HepG2 (cell line): ENCODE measurements around the gene DNAH9. TPM values are rescaled to one million over a fixed set of nuclear protein-coding genes. Genes with fewer than 3 reads are reported as not detected.

Source experiments
- ATAC-seq: fragments of 200-7000 bp; cut with Tn5 transposase; 3 replicates; pipeline ENCODE4 v1.9.1; 2020; ENCODE audit warnings: mild to moderate bottlenecking, moderate library complexity
- BruUV-seq: library from RNA; stranded (reverse); fragments of 400-500 nt; replicated peaks from 2 replicates; lab custom pipeline; 2021; lab: Mats Ljungman, UMichigan
- CTCF ChIA-PET: fragments of 300-600 bp; formaldehyde crosslinking; extraction: SDS; loops from one replicate; lab custom pipeline; 2021; ENCODE audit warnings: low total read pairs, inconsistent platforms, low intra/inter-chr PET ratio; lab: Yijun Ruan, JAX
- POLR2A ChIA-PET: fragments of 350-600 bp; sonication (Branson Sonifier 250); formaldehyde crosslinking; loops from one replicate; lab custom pipeline; 2020; ENCODE audit warnings: antibody characterized with exemption, inconsistent platforms; lab: Yijun Ruan, JAX
- DNase-seq: peaks from one replicate; pipeline ENCODE4 v3.0.0-alpha.2; 2015; ENCODE audit warnings: low spot score
- FAIRE-seq: peaks from 3 replicates; lab custom pipeline; 2011; peaks lifted over from hg19 to GRCh38; lab: Jason Lieb, UNC
- H2AFZ ChIP-seq: one replicate; pipeline ENCODE4 v1.6.1; 2011; ENCODE audit warnings: low read length, inconsistent platforms
- H3K27ac ChIP-seq: fragments of 300-600 bp; 3 replicates; pipeline ENCODE4 v1.8.0; 2011; ENCODE audit warnings: mixed run types, mild to moderate bottlenecking, mixed read lengths, low read length, inconsistent platforms; ENCODE audit not compliant: insufficient read depth; ENCODE audit errors: extremely low read length
- H3K27me3 ChIP-seq, 2 experiments: fragments of 200-600 bp in 1 of 2; 2 replicates in 1 of 2; 3 replicates in 1 of 2; pipeline versions ENCODE4 v1.6.0 to v1.8.0; 2011; ENCODE audit warnings: low read length in 2 of 2, mild to moderate bottlenecking in 2 of 2, moderate library complexity in 2 of 2, inconsistent platforms in 1 of 2; ENCODE audit not compliant: insufficient read depth in 2 of 2, control insufficient read depth in 1 of 2
- H3K36me3 ChIP-seq, 2 experiments: fragments of 200-600 bp in 1 of 2; replicated peaks in 1 of 2; 2 replicates in 1 of 2; 3 replicates in 1 of 2; pipeline versions ENCODE4 v1.5.1 to v1.8.0; 2011; ENCODE audit warnings: low read length in 2 of 2, inconsistent platforms in 1 of 2; ENCODE audit not compliant: insufficient read depth in 2 of 2, control insufficient read depth in 1 of 2
- H3K4me1 ChIP-seq: 2 replicates; pipeline ENCODE4 v1.5.1; 2012; ENCODE audit warnings: low read length, inconsistent platforms; ENCODE audit not compliant: insufficient read depth
- H3K4me2 ChIP-seq: 2 replicates; pipeline ENCODE4 v1.6.0; 2011; ENCODE audit warnings: low read depth, low read length, inconsistent platforms
- H3K4me3 ChIP-seq, 3 experiments: fragments of 200-600 bp in 1 of 3; sonication (generic), shearing (Covaris generic) in 1 of 3; replicated peaks in 1 of 3; 2 replicates each; pipeline ENCODE4 v1.5.1; 2011 to 2016; ENCODE audit warnings: low read length in 3 of 3, inconsistent platforms in 2 of 3, low read depth in 2 of 3, mild to moderate bottlenecking in 2 of 3, control low read depth in 1 of 3, mixed read lengths in 1 of 3; ENCODE audit not compliant: insufficient read depth in 1 of 3
- H3K79me2 ChIP-seq: one replicate; pipeline ENCODE4 v1.6.1; 2011; ENCODE audit warnings: low read length, inconsistent platforms; ENCODE audit not compliant: insufficient read depth
- H3K9ac ChIP-seq: 2 replicates; pipeline ENCODE4 v1.6.0; 2011; ENCODE audit warnings: mild to moderate bottlenecking, low read depth, low read length, inconsistent platforms; ENCODE audit not compliant: insufficient read depth
- H3K9me3 ChIP-seq: 2 replicates; pipeline ENCODE4 v1.5.1; 2012; ENCODE audit warnings: mild to moderate bottlenecking, low read length
- H4K20me1 ChIP-seq: 2 replicates; pipeline ENCODE4 v1.6.0; 2011; ENCODE audit warnings: inconsistent platforms, mild to moderate bottlenecking, low read length, moderate library complexity; ENCODE audit not compliant: insufficient read depth
- AGO1 ChIP-seq: fragments of 200-400 bp; formaldehyde crosslinking; IDR thresholded peaks from 2 replicates; pipeline ENCODE4 v1.6.1; 2017; ENCODE audit warnings: mild to moderate bottlenecking, low read depth, low read length, moderate library complexity; ENCODE audit not compliant: poor library complexity, severe bottlenecking
- FOSL2 ChIP-seq: sonication (generic); formaldehyde crosslinking; IDR thresholded peaks from 2 replicates; pipeline ENCODE4 v1.4.0; 2020; ENCODE audit warnings: missing genetic modification reagents
- GFI1 ChIP-seq: sonication (generic); formaldehyde crosslinking; IDR thresholded peaks from 2 replicates; pipeline ENCODE4 v1.5.0; 2020; ENCODE audit warnings: missing genetic modification reagents, mild to moderate bottlenecking, borderline replicate concordance
- GMEB2 ChIP-seq: IDR thresholded peaks from 2 replicates; pipeline ENCODE4 v1.6.1; 2016; ENCODE audit warnings: missing biosample characterization, missing genetic modification reagents, low read depth
- HNF4A ChIP-seq: sonication (generic); formaldehyde crosslinking; IDR thresholded peaks from 2 replicates; pipeline ENCODE4 v1.4.0; 2020; ENCODE audit warnings: missing genetic modification reagents
- IKZF4 ChIP-seq: sonication (generic); formaldehyde crosslinking; IDR thresholded peaks from 2 replicates; pipeline ENCODE4 v1.5.1; 2020; ENCODE audit warnings: borderline replicate concordance, mild to moderate bottlenecking, low read depth, missing genetic modification reagents; ENCODE audit errors: not compliant biosample characterization
- KDM6A ChIP-seq: IDR thresholded peaks from 2 replicates; pipeline ENCODE4 v1.6.1; 2016; ENCODE audit warnings: low read depth
- MAFF ChIP-seq: IDR thresholded peaks from 2 replicates; pipeline ENCODE4 v1.6.1; 2011; ENCODE audit warnings: low read depth, low read length, improper control_type of control experiment
- MAFK ChIP-seq, 2 experiments: IDR thresholded peaks in 1 of 2; conservative IDR thresholded peaks in 1 of 2; 2 replicates each; pipeline ENCODE4 v1.6.1; 2011; ENCODE audit warnings: improper control_type of control experiment in 2 of 2, low read length in 2 of 2
- MTA3 ChIP-seq: sonication (generic); formaldehyde crosslinking; IDR thresholded peaks from 2 replicates; pipeline ENCODE4 v1.4.0; 2020; ENCODE audit warnings: missing genetic modification reagents
- MYNN ChIP-seq: sonication (generic); formaldehyde crosslinking; IDR thresholded peaks from 2 replicates; pipeline ENCODE4 v1.4.0; 2020; ENCODE audit warnings: mild to moderate bottlenecking, low read depth, missing genetic modification reagents
- POLR2A ChIP-seq, 2 experiments: IDR thresholded peaks; 2 replicates each; pipeline ENCODE4 v1.6.1; 2011; ENCODE audit warnings: low read depth in 2 of 2, low read length in 2 of 2, mild to moderate bottlenecking in 1 of 2, moderate library complexity in 1 of 2; ENCODE audit not compliant: insufficient read depth in 1 of 2
- TARDBP ChIP-seq: sonication (generic); formaldehyde crosslinking; IDR thresholded peaks from 2 replicates; pipeline ENCODE4 v1.8.0; 2022; ENCODE audit warnings: mild to moderate bottlenecking, missing genetic modification reagents
- TCF7 ChIP-seq: sonication (generic); IDR thresholded peaks from 2 replicates; pipeline ENCODE4 v1.6.1; 2016; ENCODE audit warnings: antibody characterized with exemption, low read depth
- XRCC5 ChIP-seq: fragments of 200-400 bp; formaldehyde crosslinking; optimal IDR thresholded peaks from 2 replicates; pipeline ENCODE3; 2017; ENCODE audit warnings: mild to moderate bottlenecking, low read length
- ZNF282 ChIP-seq: fragments of 450-650 bp; IDR thresholded peaks from 2 replicates; pipeline ENCODE4 v1.6.1; 2018; ENCODE audit not compliant: partially characterized antibody
- ZNF431 ChIP-seq: sonication (generic); formaldehyde crosslinking; IDR thresholded peaks from 2 replicates; pipeline ENCODE4 v1.9.0; 2022; ENCODE audit warnings: missing genetic modification reagents, low read depth, mild to moderate bottlenecking, borderline replicate concordance
- ZNF75D ChIP-seq: sonication (generic); formaldehyde crosslinking; IDR thresholded peaks from 2 replicates; pipeline ENCODE4 v1.8.1; 2023; ENCODE audit warnings: missing genetic modification reagents, mild to moderate bottlenecking, borderline replicate concordance
- WGBS: methylation state at CpG from one replicate; pipeline ENCODE4 v1.1.6; 2017; ENCODE audit warnings: low lambda C conversion rate; 5-methylcytosine and 5-hydroxymethylcytosine counted together
- in situ Hi-C: cut with HindIII; loops from 2 replicates; pipeline ENCODE4 v1.10.0; 2017; ENCODE audit warnings: low pct_unique_long_range_greater_than_20kb; ENCODE audit not compliant: extremely low pct_ligation_motif_present
- intact Hi-C: fragments of 100-400 bp; cut with micrococcal nuclease; formaldehyde crosslinking; loops from one replicate; pipeline ENCODE4 v1.10.0; 2022; ENCODE audit not compliant: unreplicated experiment
- polyA plus RNA-seq, 8 experiments: library from polyadenylated mRNA; depleted of rRNA in 3 of 8; stranded (reverse) in 7 of 8; unstranded in 1 of 8; fragments of >200 nt; fragmentation: Illumina TruSeq in 4 of 8; extraction: Trizol in 4 of 8; gene quantifications; 2 replicates each; pipeline versions ENCODE4 v1.2.1 to v1.2.3, GENCODE V29; 2011 to 2016; ENCODE audit warnings: low read depth in 4 of 8, missing spikeins in 1 of 8, mixed read lengths in 1 of 8; ENCODE audit not compliant: insufficient read depth in 1 of 8
- total RNA-seq, 5 experiments: library from RNA; depleted of rRNA; stranded (reverse); fragments of >200 nt; fragmentation: Illumina TruSeq; extraction: Trizol; gene quantifications; 2 replicates each; pipeline ENCODE4 v1.2.3, GENCODE V29; 2016; ENCODE audit warnings: low read depth in 1 of 5
- TF ChIP-seq, protein P1 (sequence below): sonication (generic); formaldehyde crosslinking; IDR thresholded peaks from 2 replicates; pipeline ENCODE4 v1.4.0; 2020; ENCODE audit warnings: missing genetic modification reagents

Gene DNAH9
- total and polyA plus RNA-seq, 2 of the 13 experiments (the other 11 are each of a cell fraction or from before 2014, with no cell fraction given), result not detected

DNA sequence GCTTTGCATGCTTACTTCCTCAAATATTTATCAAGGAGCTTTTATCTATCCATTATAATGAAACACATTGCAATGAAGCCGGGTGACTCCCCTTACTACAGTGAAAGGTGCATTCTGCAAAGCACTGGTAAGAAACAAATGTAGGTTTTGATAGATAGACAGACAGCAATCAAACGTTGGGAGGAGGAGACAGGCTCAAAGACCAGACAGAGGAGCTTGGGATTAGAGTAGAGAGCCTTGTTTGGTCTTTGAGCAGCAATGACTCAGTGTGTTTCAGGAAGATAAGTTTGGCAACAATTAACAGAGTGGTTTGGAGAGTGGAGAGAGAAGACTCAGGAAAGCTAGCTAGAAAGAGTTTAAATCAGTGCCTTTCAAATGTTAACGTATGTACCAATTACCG lies 330.2 kb downstream of the DNAH9 start:
- no TSS peak for BruUV-seq
- H4K20me1 ChIP-seq, result 0 out of 2 replicates have a peak, but pooled peaks cover 2% of the 10 kb centered on the region
- H3K4me3 ChIP-seq, result no peak overlapping the region
- H2AFZ ChIP-seq, result no peak overlapping the region
- peak; percentile 93 for ATAC-seq
- H3K36me3 ChIP-seq, result no peaks in the 10 kb centered on the region
- H3K27me3 ChIP-seq, result no peaks in the 10 kb centered on the region
- no peak overlapping the region for H3K9ac ChIP-seq
- intact Hi-C loops, result no loop called here
- H3K9me3 ChIP-seq, result no peaks in the 10 kb centered on the region
- ChIA-PET POLR2A (no interaction called here), CTCF (no interaction called here)
- no peaks in the 10 kb centered on the region for H3K79me2 ChIP-seq
- peak overlapping the region; percentile 32; the same call in 1 of the 2 replicates for H3K4me2 ChIP-seq
- no peak overlapping the region for H3K27ac ChIP-seq
- in situ Hi-C loops, result no loop called here
- peak; percentile 54 for DNase-seq
- 2% methylated on average over 4 of the region's 4 CpGs for WGBS
- peak; percentile 80 for FAIRE-seq
- peaks cover 14% of the 10 kb centered on the region for H3K4me1 ChIP-seq
- TF ChIP-seq FOSL2 (CRISPR knock-in tag) (peak; percentile 30; the same call in 1 of the 2 replicates), TCF7 (0 out of 2 replicates have a peak, but pooled peaks have one; percentile 12), GFI1 (CRISPR knock-in tag) (peak; percentile 50; the same call in 1 of the 2 replicates), POLR2A (IDR thresholded peaks at IDR 0.05; ENCODE audit: insufficient read depth in 1 of 2, low read depth in 2 of 2, low read length in 2 of 2) (no peak), XRCC5 (no peak), HNF4A (0 out of 2 replicates have a peak, but pooled peaks have one; percentile 32)

GRCh38 chr17:11932337-11932898 lies 334.1 kb downstream of the DNAH9 start:
- intact Hi-C loops (no loop called here), in situ Hi-C loops (loop anchor here (10.0 kb wide), 1 partner anchor 1058 kb away; no protein-coding TSS in a partner anchor)
- no TSS peak for BruUV-seq
- H3K4me3 ChIP-seq, result no peak overlapping the region
- DNase-seq, result no peak
- H3K9me3 ChIP-seq, result no peaks in the 10 kb centered on the region
- FAIRE-seq, result no peak
- H3K9ac ChIP-seq, result no peak overlapping the region
- ChIA-PET POLR2A (no interaction called here), CTCF (no interaction called here)
- no peak overlapping the region for H3K27ac ChIP-seq
- H3K27me3 ChIP-seq, result no peaks in the 10 kb centered on the region
- no peak for ATAC-seq
- WGBS, result 38% methylated on average over 7 of the region's 10 CpGs
- H3K36me3 ChIP-seq, result no peaks in the 10 kb centered on the region
- H2AFZ ChIP-seq, result no peak overlapping the region
- H3K4me1 ChIP-seq, result peaks cover 14% of the 10 kb centered on the region
- no peak overlapping the region for H3K4me2 ChIP-seq
- H3K79me2 ChIP-seq, result no peaks in the 10 kb centered on the region
- 0 out of 2 replicates have a peak, but pooled peaks cover 2% of the 10 kb centered on the region for H4K20me1 ChIP-seq
- TF ChIP-seq ZNF431 (CRISPR knock-in tag), result no peak
- no peak for TF ChIP-seq MTA3 (CRISPR knock-in tag)
- no peak for TF ChIP-seq IKZF4
- TF ChIP-seq AGO1, result no peak
- no peak for TF ChIP-seq TARDBP (CRISPR knock-in tag)
- TF ChIP-seq KDM6A, result no peak
- TF ChIP-seq MAFK (conservative IDR thresholded peaks at IDR 0.05 in 1 of 2, IDR thresholded peaks at IDR 0.05 in 1 of 2; ENCODE audit: low read length in 2 of 2), result peak; percentile 37 to 56; a peak in 3 of 4 replicates
- TF ChIP-seq MAFF, result 0 out of 2 replicates have a peak, but pooled peaks have one; percentile 29
- TF ChIP-seq ZNF75D (CRISPR knock-in tag), result no peak
- TF ChIP-seq MYNN (CRISPR knock-in tag), result no peak
- no peak for TF ChIP-seq GMEB2
- TF ChIP-seq, protein P1, sequence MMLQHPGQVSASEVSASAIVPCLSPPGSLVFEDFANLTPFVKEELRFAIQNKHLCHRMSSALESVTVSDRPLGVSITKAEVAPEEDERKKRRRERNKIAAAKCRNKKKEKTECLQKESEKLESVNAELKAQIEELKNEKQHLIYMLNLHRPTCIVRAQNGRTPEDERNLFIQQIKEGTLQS (CRISPR knock-in tag), result no peak
- TF ChIP-seq ZNF282, result no peak
